ENCODE results near the gene BLOC1S1. TPM values are rescaled to one million over a fixed set of nuclear protein-coding genes. Genes with fewer than 3 reads are reported as not detected.

BLOC1S1 gene
- total and polyA plus RNA-seq, 3 donors from 2014 or later, result 108 to 145 (median 110) TPM

DNA sequence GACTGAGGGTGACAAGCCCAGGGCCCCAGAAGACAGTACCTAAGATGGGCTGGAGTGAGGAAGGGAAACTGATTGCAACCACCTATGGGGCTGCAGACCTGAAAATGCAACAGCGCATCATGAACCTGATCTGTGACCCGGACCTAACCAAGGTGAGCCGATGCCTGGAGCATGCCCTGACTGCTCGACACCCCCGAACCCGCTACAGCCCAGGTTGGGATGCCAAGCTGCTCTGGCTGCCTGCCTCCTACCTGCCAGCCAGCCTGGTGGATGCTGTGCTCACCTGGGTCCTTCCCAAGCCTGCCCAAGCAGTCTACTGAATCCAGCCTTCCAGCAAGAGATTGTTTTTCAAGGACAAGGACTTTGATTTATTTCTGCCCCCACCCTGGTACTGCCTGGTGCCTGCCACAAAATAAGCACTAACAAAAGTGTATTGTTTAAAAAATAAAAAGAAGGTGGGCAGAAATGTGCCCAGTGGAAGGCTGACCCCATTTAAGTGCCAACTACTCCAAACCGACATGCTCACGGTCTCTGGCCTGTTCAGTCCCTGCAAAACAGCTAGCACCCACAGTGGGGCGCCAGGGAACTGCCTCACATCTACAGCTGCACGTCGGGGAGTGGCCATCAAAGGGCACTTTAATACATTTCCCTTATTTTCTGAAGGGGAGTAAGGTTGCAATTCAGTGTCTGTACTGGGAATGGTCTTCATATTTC lies 8.5 kb downstream of the BLOC1S1 start:
- Histone ChIP-seq H3K27ac (no peak overlapping the region), H3K9me3 (no peaks in the 10 kb centered on the region), H3K36me3 (ENCODE audit: low read depth, missing control alignments) (no peaks in the 10 kb centered on the region), H3K27me3 (no peaks in the 10 kb centered on the region), H3K4me3 (no peak overlapping the region), H3K4me1 (peaks cover 44% of the 10 kb centered on the region)
- DNase-seq, result peak; percentile 85
- 38 to 62% methylated on average over 5 to 11 of the region's 11 CpGs for WGBS, 2 donors
- no peak for TF ChIP-seq POLR2A (IDR thresholded peaks at IDR 0.05)
- TF ChIP-seq, protein P1, sequence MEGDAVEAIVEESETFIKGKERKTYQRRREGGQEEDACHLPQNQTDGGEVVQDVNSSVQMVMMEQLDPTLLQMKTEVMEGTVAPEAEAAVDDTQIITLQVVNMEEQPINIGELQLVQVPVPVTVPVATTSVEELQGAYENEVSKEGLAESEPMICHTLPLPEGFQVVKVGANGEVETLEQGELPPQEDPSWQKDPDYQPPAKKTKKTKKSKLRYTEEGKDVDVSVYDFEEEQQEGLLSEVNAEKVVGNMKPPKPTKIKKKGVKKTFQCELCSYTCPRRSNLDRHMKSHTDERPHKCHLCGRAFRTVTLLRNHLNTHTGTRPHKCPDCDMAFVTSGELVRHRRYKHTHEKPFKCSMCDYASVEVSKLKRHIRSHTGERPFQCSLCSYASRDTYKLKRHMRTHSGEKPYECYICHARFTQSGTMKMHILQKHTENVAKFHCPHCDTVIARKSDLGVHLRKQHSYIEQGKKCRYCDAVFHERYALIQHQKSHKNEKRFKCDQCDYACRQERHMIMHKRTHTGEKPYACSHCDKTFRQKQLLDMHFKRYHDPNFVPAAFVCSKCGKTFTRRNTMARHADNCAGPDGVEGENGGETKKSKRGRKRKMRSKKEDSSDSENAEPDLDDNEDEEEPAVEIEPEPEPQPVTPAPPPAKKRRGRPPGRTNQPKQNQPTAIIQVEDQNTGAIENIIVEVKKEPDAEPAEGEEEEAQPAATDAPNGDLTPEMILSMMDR (IDR thresholded peaks at IDR 0.05), result peak in 2 of 3 experiments; percentile 21 to 50
- intact Hi-C loops (cut with DNase I; ENCODE audit: low total_unique reads), result no loop called here

GRCh38 chr12:55724940-55725309 lies 9.1 kb downstream of the BLOC1S1 start:
- no peak for DNase-seq
- H3K27me3 ChIP-seq, result no peaks in the 10 kb centered on the region
- H3K36me3 ChIP-seq (ENCODE audit: low read depth, missing control alignments), result no peaks in the 10 kb centered on the region
- H3K27ac ChIP-seq, result no peak overlapping the region
- 46 to 59% methylated on average over 3 of the region's 3 CpGs for WGBS, 2 donors
- peaks cover 38% of the 10 kb centered on the region for H3K4me1 ChIP-seq
- no peak overlapping the region for H3K4me3 ChIP-seq
- intact Hi-C loops (cut with DNase I; ENCODE audit: low total_unique reads), result no loop called here
- no peaks in the 10 kb centered on the region for H3K9me3 ChIP-seq
- TF ChIP-seq, protein P1 (IDR thresholded peaks at IDR 0.05), result peak in 1 of 3 experiments; percentile 4
- TF ChIP-seq POLR2A (IDR thresholded peaks at IDR 0.05), result no peak

DNA sequence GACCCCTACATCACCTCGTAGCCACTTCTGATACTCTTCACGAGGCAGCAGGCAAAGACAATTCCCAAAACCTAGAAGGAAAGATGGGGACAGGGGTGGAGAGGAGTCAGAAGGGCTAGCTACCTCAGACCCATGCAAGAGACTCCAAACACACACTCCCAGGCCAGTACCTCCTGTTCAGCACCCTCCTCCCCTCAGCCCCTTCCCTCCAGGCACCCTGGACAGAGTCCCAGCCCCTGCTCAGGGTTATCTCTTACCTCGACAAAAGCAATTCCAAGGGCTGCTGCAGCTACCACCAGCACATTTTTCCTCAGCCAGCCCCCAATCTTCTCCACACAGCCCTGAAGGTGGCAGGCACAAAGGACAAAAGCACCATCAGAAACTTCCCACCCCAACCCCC lies 9.7 kb downstream of the BLOC1S1 start:
- H3K4me3 ChIP-seq, result no peak overlapping the region
- H3K9me3 ChIP-seq, result no peaks in the 10 kb centered on the region
- WGBS, 2 donors, result 46 to 52% methylated on average over 3 of the region's 3 CpGs
- H3K36me3 ChIP-seq (ENCODE audit: low read depth, missing control alignments), result no peaks in the 10 kb centered on the region
- intact Hi-C loops (cut with DNase I; ENCODE audit: low total_unique reads), result no loop called here
- TF ChIP-seq, protein P1 (IDR thresholded peaks at IDR 0.05), result no peak
- no peak for TF ChIP-seq POLR2A (IDR thresholded peaks at IDR 0.05)
- no peaks in the 10 kb centered on the region for H3K27me3 ChIP-seq
- no peak overlapping the region for H3K27ac ChIP-seq
- DNase-seq, result no peak
- peaks cover 38% of the 10 kb centered on the region for H3K4me1 ChIP-seq

DNA sequence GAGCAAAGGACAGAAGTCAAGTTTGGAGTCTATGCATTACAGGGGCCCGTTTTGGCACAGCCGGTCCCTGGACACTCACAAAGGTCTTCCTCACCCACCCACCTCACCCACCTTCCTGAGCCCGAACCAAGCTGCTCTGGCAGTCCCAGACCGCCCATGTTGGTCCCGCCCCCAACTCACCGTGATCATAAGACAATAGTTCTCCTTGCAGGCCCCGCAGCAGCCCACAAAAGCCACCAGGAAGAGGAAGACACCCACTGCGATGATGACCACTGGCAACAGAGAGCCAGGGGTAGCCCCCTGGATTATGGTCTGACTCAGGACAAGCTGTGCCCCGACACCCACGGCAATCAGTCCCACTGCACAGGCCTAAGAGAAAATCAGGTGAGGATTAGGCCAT lies 11.1 kb downstream of the BLOC1S1 start:
- intact Hi-C loops (cut with DNase I; ENCODE audit: low total_unique reads), result no loop called here
- TF ChIP-seq, protein P1 (IDR thresholded peaks at IDR 0.05), result no peak
- no peak for TF ChIP-seq POLR2A (IDR thresholded peaks at IDR 0.05)
- WGBS, 2 donors, result 24 to 36% methylated on average over 9 to 10 of the region's 10 CpGs
- Histone ChIP-seq H3K4me3 (peak overlapping the region in 1 of 2 donors; percentile 90), H3K9me3 (no peaks in the 10 kb centered on the region), H3K27me3 (no peaks in the 10 kb centered on the region), H3K36me3 (ENCODE audit: low read depth, missing control alignments) (no peaks in the 10 kb centered on the region), H3K4me1 (peaks cover 36% of the 10 kb centered on the region), H3K27ac (peak overlapping the region; percentile 99 to 100)
- DNase-seq, result no peak
